GM12878 (cell line): Measurements from ENCODE around the gene FAR1. TPM values are rescaled to one million over a fixed set of nuclear protein-coding genes. Genes with fewer than 3 reads are reported as not detected.

Experiments used
- ATAC-seq: fragments of 200-7000 bp; cut with Tn5 transposase; 3 replicates; pipeline ENCODE4 v1.9.1; 2020; ENCODE audit warnings: mild to moderate bottlenecking, moderate library complexity
- BruUV-seq: library from RNA; stranded (reverse); fragments of 400-500 nt; replicated peaks from 2 replicates; lab custom pipeline; 2021; lab: Mats Ljungman, UMichigan
- CTCF ChIA-PET: fragments of 300-600 bp; sonication (Branson Sonifier 250); formaldehyde crosslinking; extraction: SDS; loops from one replicate; lab custom pipeline; 2021; ENCODE audit warnings: inconsistent platforms; lab: Yijun Ruan, JAX
- POLR2A ChIA-PET: fragments of 350-600 bp; formaldehyde crosslinking; extraction: SDS; loops from one replicate; lab custom pipeline; 2021; ENCODE audit warnings: inconsistent platforms; lab: Charles Lee
- RAD21 ChIA-PET: fragments of 300-600 bp; sonication (Branson Sonifier 250); formaldehyde crosslinking; loops from one replicate; lab custom pipeline; 2023; ENCODE audit warnings: antibody characterized with exemption; ENCODE audit not compliant: unreplicated experiment; lab: Charles Lee
- SMC1A ChIA-PET: fragments of 300-600 bp; sonication (Branson Sonifier 250); formaldehyde crosslinking; loops from one replicate; lab custom pipeline; 2023; ENCODE audit not compliant: unreplicated experiment, uncharacterized antibody; lab: Charles Lee
- DNase-seq: peaks from one replicate; pipeline ENCODE4 v3.0.0-alpha.2; 2011; ENCODE audit warnings: low read depth, low spot score
- FAIRE-seq: peaks from 3 replicates; lab custom pipeline; 2011; peaks lifted over from hg19 to GRCh38; lab: Jason Lieb, UNC
- H2AFZ ChIP-seq: 2 replicates; pipeline ENCODE4 v1.6.0; 2011; ENCODE audit warnings: low read depth, low read length, control low read depth; ENCODE audit not compliant: control insufficient read depth
- H3K27ac ChIP-seq: 2 replicates; pipeline ENCODE4 v1.5.1; 2011; ENCODE audit warnings: control low read depth; ENCODE audit not compliant: control insufficient read depth, insufficient read depth
- H3K27me3 ChIP-seq, 2 experiments: replicated peaks in 1 of 2; 2 replicates each; pipeline versions ENCODE4 v1.6.0 to v1.6.1; 2011; ENCODE audit warnings: low read length in 1 of 2; ENCODE audit not compliant: control insufficient read depth in 2 of 2, insufficient read depth in 2 of 2
- H3K36me3 ChIP-seq, 2 experiments: 2 replicates each; pipeline ENCODE4 v1.5.1; 2011; ENCODE audit warnings: low read length in 1 of 2; ENCODE audit not compliant: control insufficient read depth in 2 of 2, insufficient read depth in 2 of 2
- H3K4me1 ChIP-seq: 2 replicates; pipeline ENCODE4 v1.6.1; 2011; ENCODE audit warnings: mild to moderate bottlenecking, low read length, moderate library complexity, mixed read lengths; ENCODE audit not compliant: control insufficient read depth, insufficient read depth
- H3K4me2 ChIP-seq: 2 replicates; pipeline ENCODE4 v1.6.0; 2011; ENCODE audit warnings: control low read depth; ENCODE audit not compliant: control insufficient read depth, insufficient read depth
- H3K4me3 ChIP-seq: fragments of 200-600 bp; sonication (generic); 2 replicates; pipeline ENCODE4 v1.5.1; 2016
- H3K79me2 ChIP-seq: 2 replicates; pipeline ENCODE4 v1.6.0; 2011; ENCODE audit warnings: low read length; ENCODE audit not compliant: control insufficient read depth, insufficient read depth
- H3K9ac ChIP-seq: 2 replicates; pipeline ENCODE4 v1.8.0; 2011; ENCODE audit warnings: low read length, control low read depth, mixed read lengths; ENCODE audit not compliant: control insufficient read depth, insufficient read depth
- H3K9me3 ChIP-seq: replicated peaks from 3 replicates; pipeline ENCODE4 v1.5.1; 2011; ENCODE audit warnings: mild to moderate bottlenecking, low read length; ENCODE audit not compliant: control insufficient read depth, insufficient read depth
- H4K20me1 ChIP-seq: 2 replicates; pipeline ENCODE4 v1.6.0; 2011; ENCODE audit not compliant: control insufficient read depth, insufficient read depth
- HSF1 ChIP-seq: fragments of 150-350 bp; IDR thresholded peaks from 2 replicates; pipeline ENCODE4 v1.6.1; 2014; ENCODE audit warnings: mild to moderate bottlenecking, low read depth, low read length
- IRF4 ChIP-seq: IDR thresholded peaks from 2 replicates; pipeline ENCODE4 v1.6.1; 2011; ENCODE audit warnings: low read depth, low read length
- NFIC ChIP-seq: IDR thresholded peaks from 2 replicates; pipeline ENCODE4 v1.6.1; 2012; ENCODE audit warnings: low read depth, mild to moderate bottlenecking, inconsistent platforms, low read length, moderate library complexity
- ZBTB33 ChIP-seq: fragments of 450-650 bp; IDR thresholded peaks from 2 replicates; pipeline ENCODE4 v1.6.1; 2017; ENCODE audit warnings: mild to moderate bottlenecking
- ZBTB4 ChIP-seq: fragments of 450-650 bp; formaldehyde crosslinking; IDR thresholded peaks from 2 replicates; pipeline ENCODE4 v1.4.0; 2022; ENCODE audit warnings: mild to moderate bottlenecking, moderate library complexity
- WGBS: methylation state at CpG from one replicate; pipeline ENCODE4 v1.1.6; 2016; ENCODE audit warnings: low lambda C conversion rate; ENCODE audit not compliant: insufficient replicate concordance, insufficient coverage; ENCODE audit errors: missing lambda C conversion rate; 5-methylcytosine and 5-hydroxymethylcytosine counted together
- in situ Hi-C: fragments of 300-500 bp; cut with MboI; formaldehyde crosslinking; loops from 9 replicates; pipeline ENCODE4 v1.14.3; 2018; ENCODE audit warnings: mixed read lengths
- intact Hi-C: fragments of 100-400 bp; cut with micrococcal nuclease; formaldehyde crosslinking; loops from one replicate; pipeline ENCODE4 v1.14.2; 2022; ENCODE audit not compliant: unreplicated experiment
- polyA plus RNA-seq, 11 experiments: library from polyadenylated mRNA; depleted of rRNA in 4 of 11; unstranded in 6 of 11; stranded (reverse) in 5 of 11; fragments of >200 nt; fragmentation: Nextera tagmentation in 4 of 11; fragmentation: Illumina TruSeq in 1 of 11; extraction: Ambion mirVana in 4 of 11; extraction: Trizol in 1 of 11; gene quantifications; 1 replicate in 1 of 11; 2 replicates in 10 of 11; pipeline versions ENCODE4 v1.2.1 to v1.2.3, GENCODE V29; 2011 to 2016; ENCODE audit warnings: inconsistent platforms in 2 of 11, missing spikeins in 2 of 11, low read depth in 1 of 11
- total RNA-seq, 4 experiments: library from RNA; depleted of rRNA in 3 of 4; stranded (reverse); fragments of >200 nt in 3 of 4; fragmentation: Illumina TruSeq in 1 of 4; extraction: Trizol in 1 of 4; gene quantifications; 2 replicates each; pipeline versions ENCODE4 v1.2.1 to v1.2.3, GENCODE V29; 2013 to 2021

Gene FAR1
- total and polyA plus RNA-seq, 10 of the 15 experiments (the other 5 are each of a cell fraction or from before 2014, with no cell fraction given), result 10.1 to 73.9 (median 30.8) TPM

- TF ChIP-seq ZBTB4 (CRISPR knock-in tag) (no peak), HSF1 (no peak)
Observed at GRCh38 chr11:13666708-13667107, 1.8 kb upstream of the FAR1 start (continued).

- RAD21 ChIA-PET, result interaction anchor here (0.7 to 1.5 kb wide), 4 partner anchors 14 to 105 kb away, joined by 3 to 5 read pairs (median 4); no protein-coding TSS in a partner anchor
- H3K9ac ChIP-seq, result peak overlapping the region; percentile 64; the same call in 1 of the 2 replicates
- 1% methylated on average over 5 of the region's 5 CpGs for WGBS
Observed at GRCh38 chr11:13667245-13667644, 1.2 kb upstream of the FAR1 start.

More at GRCh38 chr11:13667245-13667644, 1.2 kb upstream of the FAR1 start:
- intact Hi-C loops (loop anchor here (5.0 to 10.0 kb wide), 2 partner anchors 205 to 332 kb away; partner anchors contain the start of gene BTBD10), in situ Hi-C loops (no loop called here)
- ATAC-seq (no peak), DNase-seq (no peak), FAIRE-seq (no peak)
- H3K27me3 ChIP-seq, result no peaks in the 10 kb centered on the region
- no TSS peak for BruUV-seq
- ChIA-PET SMC1A (interaction anchor here (0.6 to 2.0 kb wide), 8 partner anchors 10 to 203 kb away, joined by 3 to 9 read pairs (median 4); partner anchors contain the start of gene BTBD10), CTCF (interaction anchor here (0.6 to 1.4 kb wide), 9 partner anchors 10 to 281 kb away, joined by 3 to 7 read pairs (median 3); no protein-coding TSS in a partner anchor), POLR2A (interaction anchor here (0.6 to 1.9 kb wide), 4 partner anchors 92 to 1965 kb away, joined by 3 to 6 read pairs (median 3); partner anchors contain the start of gene BTBD10)
- H3K36me3 ChIP-seq, result no peaks in the 10 kb centered on the region
- H2AFZ ChIP-seq, result peak overlapping the region; percentile 99
- TF ChIP-seq IRF4 (0 out of 2 replicates have a peak, but pooled peaks have one; percentile 30), NFIC (0 out of 2 replicates have a peak, but pooled peaks have one; percentile 36), ZBTB33 (no peak)
- H3K27ac ChIP-seq, result no peak overlapping the region
- H4K20me1 ChIP-seq, result no peaks in the 10 kb centered on the region
- H3K9me3 ChIP-seq, result no peaks in the 10 kb centered on the region; the same call in 2 of the 3 replicates
- H3K79me2 ChIP-seq, result peaks cover 37% of the 10 kb centered on the region
- peak overlapping the region; percentile 77 for H3K4me3 ChIP-seq
- H3K4me2 ChIP-seq, result peak overlapping the region; percentile 96
- H3K4me1 ChIP-seq, result peaks cover 12% of the 10 kb centered on the region
